Myocyte (in vitro differentiated cells): ENCODE results near the gene MIF. TPM values are rescaled to one million over a fixed set of nuclear protein-coding genes. Genes with fewer than 3 reads are reported as not detected.
A peak's percentile ranks its signal among the peaks of the same experiment; 100 is the strongest.
"Not testable (repeated sequence)": the region's sequence is repeated elsewhere in the genome, so short reads cannot be mapped to it uniquely, and the experiment has no call there.

Experiments used
- DNase-seq: peaks from one replicate; pipeline ENCODE4 v3.0.0-alpha.2; 2012; ENCODE audit warnings: low read depth
- total RNA-seq: library from RNA; depleted of rRNA; stranded (reverse); fragments of >200 nt; gene quantifications from 2 replicates; pipeline ENCODE4 v1.2.3, GENCODE V29; 2014

The MIF gene
- total RNA-seq, 1 donor from 2014 or later = 374 TPM

- not testable (repeated sequence) for DNase-seq
Observed at GRCh38 chr22:23900227-23900626, 6.0 kb downstream of the MIF start.

DNA sequence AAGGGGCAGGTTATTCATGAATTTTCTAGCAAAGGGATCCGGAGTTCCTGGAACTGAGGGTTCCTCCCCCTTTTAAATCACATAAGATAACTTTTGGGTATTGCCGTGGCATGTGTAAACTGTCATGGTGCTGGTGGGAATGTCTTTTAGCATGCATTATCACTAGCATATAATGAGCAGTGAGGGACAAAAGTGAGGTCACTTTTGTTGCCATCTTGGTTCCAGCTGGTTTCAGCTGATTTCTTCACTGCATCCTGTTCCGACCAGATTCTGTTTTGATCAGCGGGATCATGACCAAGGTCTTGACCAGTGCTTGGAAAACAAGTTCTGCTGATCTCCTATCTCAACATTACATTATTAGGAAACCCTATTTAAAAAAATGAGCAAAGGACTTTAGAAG lies 7.4 kb downstream of the MIF start:
- no peak for DNase-seq

GRCh38 chr22:23903328-23903971 lies 9.3 kb downstream of the MIF start:
- DNase-seq = no peak

GRCh38 chr22:23904573-23905254 lies 10.5 kb downstream of the MIF start:
- DNase-seq = peak; percentile 67

DNA sequence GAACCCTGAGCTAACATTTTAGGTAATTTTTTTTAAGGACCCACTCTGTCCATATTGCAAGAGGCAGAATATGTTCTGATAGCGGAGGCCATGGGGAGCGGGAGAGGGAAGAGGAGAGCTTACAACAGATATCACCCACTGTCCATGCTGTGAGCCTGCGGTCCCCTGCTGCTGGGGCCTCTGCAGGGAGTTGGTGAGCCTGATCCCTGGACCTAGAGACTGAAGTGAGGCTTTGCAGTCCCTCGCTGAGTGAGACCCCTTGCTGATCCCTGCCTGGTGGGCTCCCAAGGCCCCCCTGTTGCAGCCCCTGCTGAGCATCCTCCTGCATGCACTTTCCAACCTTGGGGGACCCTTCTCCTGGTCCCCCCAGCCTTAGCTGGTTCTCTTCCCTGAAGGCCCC lies 12.5 kb downstream of the MIF start:
- DNase-seq = no peak

- not testable (repeated sequence) for DNase-seq
Observed at GRCh38 chr22:23907423-23907822, 13.2 kb downstream of the MIF start.

- DNase-seq = no peak
Observed at GRCh38 chr22:23908587-23909205, 14.5 kb downstream of the MIF start.

DNA sequence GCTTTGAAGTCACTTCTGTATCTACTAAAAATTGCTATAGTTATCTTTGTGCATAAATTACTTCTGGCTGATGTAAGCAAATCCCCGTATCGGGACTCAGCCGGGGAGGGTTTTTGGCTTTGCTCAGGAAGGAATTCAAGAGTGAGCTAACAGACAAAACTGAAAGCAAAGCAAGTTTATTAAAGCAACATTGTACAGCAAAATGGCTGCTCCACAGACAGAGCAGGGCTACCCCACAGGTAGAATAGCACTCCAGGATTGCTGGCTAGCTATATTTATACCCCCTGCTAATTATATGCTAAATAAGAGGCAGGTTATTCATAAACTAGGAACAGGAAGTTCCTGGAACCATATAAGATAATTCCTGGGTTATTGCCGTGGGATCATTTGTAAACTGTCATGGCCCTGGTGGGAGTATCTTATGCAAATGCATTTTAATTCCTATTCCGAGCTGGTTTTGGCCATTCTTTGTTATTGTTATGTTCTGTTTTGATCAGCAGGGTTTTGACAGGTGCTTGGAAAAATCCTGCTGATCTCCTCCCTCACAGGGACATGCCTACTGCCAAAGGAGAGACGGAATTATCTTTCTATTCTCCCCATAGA lies 15.2 kb downstream of the MIF start:
- peak; percentile 59 for DNase-seq

DNA sequence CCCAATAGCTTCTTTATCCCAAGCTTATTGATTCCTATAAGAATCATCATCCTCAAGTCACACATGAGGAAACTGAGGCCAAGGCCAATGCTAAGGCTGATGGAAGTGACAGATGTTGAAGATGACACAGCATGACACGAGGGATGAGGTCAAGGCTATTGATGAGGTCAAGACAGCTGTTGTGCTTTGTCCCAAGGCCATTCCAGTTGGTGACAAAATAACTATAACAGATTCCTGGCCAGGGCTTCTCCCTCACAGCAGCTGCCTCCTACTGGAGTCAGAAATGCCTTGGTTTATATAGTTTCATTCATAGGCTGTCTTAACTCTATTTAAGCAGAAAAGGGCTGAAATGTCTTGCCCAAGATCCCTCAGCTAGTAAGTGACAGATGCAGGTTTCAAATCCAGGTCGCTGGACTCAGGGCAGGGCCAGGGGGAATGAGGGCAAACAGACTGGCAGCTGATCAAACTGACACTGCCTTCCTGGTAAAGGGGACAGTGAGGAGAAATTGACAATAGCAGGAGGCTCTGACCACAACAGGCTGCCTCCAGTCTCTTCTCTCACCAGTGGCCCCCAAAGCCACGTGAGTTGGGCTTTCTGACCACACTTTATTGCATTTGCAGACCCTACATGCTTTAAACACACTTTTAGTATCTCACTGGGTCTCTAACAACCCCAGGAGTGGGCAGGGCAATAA lies 16.5 kb downstream of the MIF start:
- DNase-seq = peak; percentile 94

- DNase-seq = peak; percentile 81
Observed at GRCh38 chr22:23911318-23911980, 17.3 kb downstream of the MIF start.

DNA sequence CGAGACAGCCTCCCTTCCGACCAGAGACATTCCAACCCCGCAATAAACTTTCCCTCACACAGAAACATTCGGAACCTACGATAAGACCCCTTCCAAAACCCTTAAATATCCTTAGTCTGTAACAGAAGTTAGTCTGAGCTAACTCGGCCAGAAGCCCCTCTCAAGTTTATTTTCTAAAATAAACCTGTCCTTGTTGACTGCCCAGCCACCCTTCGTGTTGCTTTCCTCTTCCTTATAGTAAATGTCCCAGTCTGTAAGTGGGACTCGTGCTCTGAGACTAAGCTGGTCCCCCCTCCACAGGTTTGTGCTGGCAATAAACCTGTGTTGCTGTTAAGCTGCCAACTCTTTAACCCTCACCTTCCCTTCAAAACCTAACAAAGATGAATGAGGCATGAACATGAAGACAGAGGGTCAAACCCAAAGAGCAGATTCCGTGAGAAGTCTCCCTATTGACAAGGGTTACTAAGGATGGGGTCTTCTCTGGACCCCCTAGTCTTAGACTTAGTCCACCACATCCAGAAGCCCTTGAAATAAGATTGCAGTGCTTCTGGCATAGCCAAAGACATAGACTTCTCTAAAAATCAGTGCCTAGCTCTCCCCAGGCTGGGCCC lies 18.2 kb downstream of the MIF start:
- DNase-seq = no peak

DNA sequence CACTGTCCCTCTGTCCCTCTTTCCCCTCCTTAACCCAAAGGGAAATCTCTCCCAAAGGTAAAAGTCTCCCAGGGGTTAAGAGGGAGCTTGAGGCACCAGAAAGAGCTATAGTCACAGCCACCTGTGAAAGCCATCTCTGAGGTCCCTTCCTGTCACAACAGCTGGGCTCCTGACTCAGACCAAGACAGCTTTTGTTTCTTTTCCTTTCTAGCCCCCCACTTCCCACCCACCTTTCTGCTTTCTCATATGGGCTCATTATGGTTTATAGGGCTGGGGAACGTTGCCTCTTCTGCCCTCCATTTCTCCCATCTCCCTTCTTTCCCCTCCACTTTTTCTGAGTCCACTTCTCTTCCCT lies 19.1 kb downstream of the MIF start:
- peak; percentile 65 for DNase-seq

- DNase-seq = peak; percentile 99
Observed at GRCh38 chr22:23913661-23914353, 19.6 kb downstream of the MIF start.

DNA sequence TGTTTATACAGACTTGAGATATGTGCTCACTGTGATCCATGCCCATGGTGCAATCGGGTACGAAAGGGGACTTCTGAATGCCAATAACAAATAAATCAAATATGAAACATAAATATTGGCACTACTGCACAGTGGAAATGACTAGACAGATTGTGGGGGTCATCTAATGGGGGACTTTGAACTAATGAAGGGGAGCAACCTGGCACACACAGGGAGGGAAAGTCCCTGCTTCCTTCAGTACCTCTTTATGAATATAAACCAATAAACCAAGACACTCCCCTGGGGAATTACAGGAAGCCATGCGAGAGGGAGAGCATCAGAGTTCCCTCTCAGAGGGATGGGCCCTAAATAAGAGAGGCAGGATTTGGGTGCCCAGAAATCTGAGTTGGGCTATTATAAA lies 21.1 kb downstream of the MIF start:
- DNase-seq = no peak

DNA sequence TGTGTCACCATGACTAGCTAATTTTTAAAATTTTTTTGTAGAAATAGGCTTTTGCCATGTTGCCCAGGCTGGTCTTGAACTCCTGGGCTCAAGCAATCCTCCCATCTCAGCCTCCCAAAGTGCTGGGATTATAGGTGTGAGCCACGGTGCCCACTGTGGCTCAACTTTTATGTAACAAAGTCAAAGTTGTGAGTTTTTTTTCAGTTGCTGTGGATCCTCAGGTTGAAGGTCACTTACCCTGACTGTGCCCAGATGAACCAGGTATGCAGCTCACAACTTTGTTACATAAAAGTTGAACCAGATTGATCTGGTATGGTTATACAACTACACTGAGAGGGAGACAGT lies 26.1 kb downstream of the MIF start:
- DNase-seq = not testable (repeated sequence)

GRCh38 chr22:23921586-23922201 lies 27.5 kb downstream of the MIF start:
- not testable (repeated sequence) for DNase-seq

DNA sequence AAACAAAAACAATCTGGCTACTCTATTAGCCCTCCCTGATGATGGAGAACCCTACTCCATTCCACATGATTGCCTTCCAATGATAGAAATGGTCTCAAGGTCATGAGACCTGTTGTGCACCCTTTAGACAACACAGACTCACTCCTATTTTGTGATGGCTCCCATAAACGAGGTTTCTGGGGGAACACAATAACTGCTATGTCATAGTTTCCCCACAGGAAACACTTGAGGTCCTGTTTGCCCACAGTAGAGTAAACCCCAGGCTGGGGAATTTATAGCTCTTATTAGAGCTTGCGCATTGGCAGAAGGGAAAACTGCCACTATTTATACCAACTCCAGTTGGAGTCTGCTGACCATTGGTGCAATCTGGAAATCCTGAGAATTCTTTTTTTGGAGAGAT lies 28.7 kb downstream of the MIF start:
- no peak for DNase-seq

GRCh38 chr22:23925020-23925606 lies 30.9 kb downstream of the MIF start:
- no peak for DNase-seq

DNA sequence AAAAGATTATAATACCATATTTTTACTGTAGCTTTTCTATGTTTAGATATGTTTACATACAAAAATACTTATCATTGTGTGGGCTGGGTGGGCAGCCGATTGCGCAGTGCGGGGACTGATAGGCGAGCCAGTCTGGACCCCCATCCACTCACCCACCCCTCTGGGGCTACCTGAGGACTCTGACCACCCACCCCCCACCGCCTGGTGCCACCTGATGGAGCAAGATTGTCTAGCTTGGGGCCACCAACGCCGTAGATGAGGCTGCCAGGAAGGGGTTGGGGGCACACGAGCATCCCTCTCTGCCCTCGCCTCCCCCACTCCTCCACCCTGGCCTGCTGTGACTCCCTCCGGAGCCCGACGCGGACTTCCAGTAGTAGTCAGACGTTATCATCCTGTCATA lies 32.4 kb downstream of the MIF start:
- no peak for DNase-seq
